Measurements from ENCODE around the gene CDRT4.
A peak's percentile ranks its signal among the peaks of the same experiment; 100 is the strongest.
"Not testable (repeated sequence)": the region's sequence is repeated elsewhere in the genome, so short reads cannot be mapped to it uniquely, and the experiment has no call there.

The CDRT4 gene

GRCh38 chr17:15462976-15463772 is 4.2 kb downstream of the CDRT4 start:
- DNase-seq (ENCODE audit: low read depth, low spot score): no peak
- H3K27ac ChIP-seq: no peak overlapping the region

GRCh38 chr17:15457723-15458094 is 9.7 kb downstream of the CDRT4 start:
- DNase-seq (ENCODE audit: low read depth, low spot score): no peak
- no peak overlapping the region for H3K27ac ChIP-seq

GRCh38 chr17:15456972-15457722 is 10.3 kb downstream of the CDRT4 start:
- no peak overlapping the region for H3K27ac ChIP-seq
- DNase-seq (ENCODE audit: low read depth, low spot score): no peak

- H3K27ac ChIP-seq: no peak overlapping the region
Measured at GRCh38 chr17:15456496-15456895, 10.9 kb downstream of the CDRT4 start.

GRCh38 chr17:15454346-15454745 is 13.1 kb downstream of the CDRT4 start:
- no peak overlapping the region for H3K27ac ChIP-seq

More at GRCh38 chr17:15456496-15456895, 10.9 kb downstream of the CDRT4 start:
- DNase-seq (ENCODE audit: low read depth, low spot score): no peak

GRCh38 chr17:15453782-15454181 is 13.6 kb downstream of the CDRT4 start:
- no peak overlapping the region for H3K27ac ChIP-seq
- DNase-seq (ENCODE audit: low read depth, low spot score): no peak

More at GRCh38 chr17:15454346-15454745, 13.1 kb downstream of the CDRT4 start:
- DNase-seq (ENCODE audit: low read depth, low spot score): no peak

GRCh38 chr17:15453246-15453645 is 14.2 kb downstream of the CDRT4 start:
- no peak for DNase-seq (ENCODE audit: low read depth, low spot score)
- H3K27ac ChIP-seq: no peak overlapping the region

GRCh38 chr17:15452746-15453145 is 14.7 kb downstream of the CDRT4 start:
- DNase-seq (ENCODE audit: low read depth, low spot score): no peak
- H3K27ac ChIP-seq: no peak overlapping the region

GRCh38 chr17:15451680-15452079 is 15.7 kb downstream of the CDRT4 start:
- no peak for DNase-seq (ENCODE audit: low read depth, low spot score)
- no peak overlapping the region for H3K27ac ChIP-seq

- H3K27ac ChIP-seq: no peak overlapping the region
- no peak for DNase-seq (ENCODE audit: low read depth, low spot score)
Measured at GRCh38 chr17:15448580-15448956, 18.9 kb downstream of the CDRT4 start.

GRCh38 chr17:15447928-15448579 is 19.4 kb downstream of the CDRT4 start:
- DNase-seq (ENCODE audit: low read depth, low spot score): no peak
- H3K27ac ChIP-seq: no peak overlapping the region

GRCh38 chr17:15446036-15446435 is 21.4 kb downstream of the CDRT4 start:
- DNase-seq (ENCODE audit: low read depth, low spot score): no peak
- H3K27ac ChIP-seq: no peak overlapping the region

GRCh38 chr17:15444805-15445204 is 22.6 kb downstream of the CDRT4 start:
- DNase-seq (ENCODE audit: low read depth, low spot score): peak; percentile 1
- no peak overlapping the region for H3K27ac ChIP-seq

- no peak for DNase-seq (ENCODE audit: low read depth, low spot score)
- no peak overlapping the region for H3K27ac ChIP-seq
Measured at GRCh38 chr17:15442311-15443180, 24.9 kb downstream of the CDRT4 start.

- no peak overlapping the region for H3K27ac ChIP-seq
- no peak for DNase-seq (ENCODE audit: low read depth, low spot score)
Measured at GRCh38 chr17:15441315-15441714, 26.1 kb downstream of the CDRT4 start.

- no peak overlapping the region for H3K27ac ChIP-seq
- no peak for DNase-seq (ENCODE audit: low read depth, low spot score)
Measured at GRCh38 chr17:15440347-15440746, 27.1 kb downstream of the CDRT4 start.

- DNase-seq (ENCODE audit: low read depth, low spot score); H3K27ac ChIP-seq: not testable (repeated sequence)
Measured at GRCh38 chr17:15439205-15439985, 28.0 kb downstream of the CDRT4 start.

- DNase-seq (ENCODE audit: low read depth, low spot score): no peak
Measured at GRCh38 chr17:15438491-15439105, 28.8 kb downstream of the CDRT4 start.

GRCh38 chr17:15437303-15437635 is 30.2 kb downstream of the CDRT4 start:
- DNase-seq (ENCODE audit: low read depth, low spot score): no peak
- H3K27ac ChIP-seq: no peak overlapping the region

More at GRCh38 chr17:15438491-15439105, 28.8 kb downstream of the CDRT4 start:
- no peak overlapping the region for H3K27ac ChIP-seq
